CD4-positive, alpha-beta memory T cell (primary cell): ENCODE data around the gene ITPR3. TPM values are rescaled to one million over a fixed set of nuclear protein-coding genes. Genes with fewer than 3 reads are reported as not detected.
A peak's percentile ranks its signal among the peaks of the same experiment; 100 is the strongest.
"Not testable (repeated sequence)": the region's sequence is repeated elsewhere in the genome, so short reads cannot be mapped to it uniquely, and the experiment has no call there.

Source experiments
- CTCF ChIA-PET: fragments of 350-600 bp; sonication (Branson Sonifier 250); formaldehyde crosslinking; loops from one replicate; lab custom pipeline; 2021; ENCODE audit warnings: inconsistent platforms; ENCODE audit not compliant: partially characterized antibody; lab: Charles Lee
- POLR2A ChIA-PET: fragments of 350-600 bp; sonication (Branson Sonifier 250); formaldehyde crosslinking; loops from one replicate; lab custom pipeline; 2021; ENCODE audit not compliant: partially characterized antibody; lab: Charles Lee
- DNase-seq, 5 donors: peaks; one replicate each; pipeline versions ENCODE4 v3.0.0 to v3.0.0-alpha.2; 2020 to 2022; ENCODE audit warnings: mixed read lengths in 1 of 5
- H3K27ac ChIP-seq: one replicate; pipeline ENCODE4 v1.7.0; 2013; ENCODE audit warnings: low read depth, low read length
- H3K27me3 ChIP-seq: 2 replicates; pipeline ENCODE4 v1.7.0; 2013; ENCODE audit warnings: mild to moderate bottlenecking, low read length, moderate library complexity; ENCODE audit not compliant: insufficient read depth
- H3K36me3 ChIP-seq: 2 replicates; pipeline ENCODE4 v1.7.0; 2013; ENCODE audit warnings: mild to moderate bottlenecking, low read length, moderate library complexity; ENCODE audit not compliant: insufficient read depth
- H3K4me1 ChIP-seq: 2 replicates; pipeline ENCODE4 v1.7.0; 2013; ENCODE audit warnings: mild to moderate bottlenecking, low read length, moderate library complexity; ENCODE audit not compliant: insufficient read depth
- H3K4me3 ChIP-seq, 2 donors: one replicate each; pipeline ENCODE4 v1.7.0; 2013; ENCODE audit warnings: low read length in 2 of 2, mild to moderate bottlenecking in 1 of 2
- H3K9me3 ChIP-seq, 2 donors: one replicate each; pipeline ENCODE4 v1.7.0; 2013; ENCODE audit warnings: low read length in 2 of 2, control low read depth in 1 of 2; ENCODE audit not compliant: control insufficient read depth in 1 of 2
- H3K27ac Mint-ChIP-seq, 7 donors: one replicate each; pipeline ENCODE4 v1.8.0; 2020 to 2021; ENCODE audit warnings: mixed read lengths in 7 of 7, mild to moderate bottlenecking in 6 of 7, inconsistent platforms in 3 of 7, moderate library complexity in 3 of 7
- H3K27me3 Mint-ChIP-seq, 2 donors: one replicate each; pipeline ENCODE4 v1.8.0; 2020 to 2021; ENCODE audit warnings: mixed read lengths in 2 of 2
- H3K36me3 Mint-ChIP-seq, 2 donors: one replicate each; pipeline ENCODE4 v1.8.0; 2020 to 2021; ENCODE audit warnings: mixed read lengths in 2 of 2, inconsistent platforms in 1 of 2, mild to moderate bottlenecking in 1 of 2
- H3K4me1 Mint-ChIP-seq, 4 donors: one replicate each; pipeline ENCODE4 v1.8.0; 2020 to 2021; ENCODE audit warnings: mixed read lengths in 4 of 4, mild to moderate bottlenecking in 1 of 4
- H3K4me3 Mint-ChIP-seq, 8 donors: one replicate each; pipeline ENCODE4 v1.8.0; 2020 to 2021; ENCODE audit warnings: mixed read lengths in 8 of 8, mild to moderate bottlenecking in 7 of 8, moderate library complexity in 6 of 8, inconsistent platforms in 3 of 8
- H3K9me3 Mint-ChIP-seq, 8 donors: one replicate each; pipeline ENCODE4 v1.8.0; 2020 to 2021; ENCODE audit warnings: mixed read lengths in 8 of 8, mild to moderate bottlenecking in 5 of 8, inconsistent platforms in 3 of 8, moderate library complexity in 1 of 8
- intact Hi-C: fragments of 100-400 bp; cut with micrococcal nuclease; formaldehyde crosslinking; loops from one replicate; pipeline ENCODE4 v1.15.1; 2023
- polyA plus RNA-seq, 2 donors: library from polyadenylated mRNA; unstranded; fragments of 300-500 nt; fragmentation: Illumina TruSeq; gene quantifications; one replicate each; pipeline ENCODE4 v1.2.3, GENCODE V29; 2021
- total RNA-seq, 2 experiments: library from RNA; stranded (reverse); gene quantifications; one replicate each; pipeline ENCODE4 v1.2.3, GENCODE V29; 2021

ITPR3 gene
- total and polyA plus RNA-seq, 4 experiments from 2014 or later = 0.55 to 72.4 (median 39.7) TPM

DNA sequence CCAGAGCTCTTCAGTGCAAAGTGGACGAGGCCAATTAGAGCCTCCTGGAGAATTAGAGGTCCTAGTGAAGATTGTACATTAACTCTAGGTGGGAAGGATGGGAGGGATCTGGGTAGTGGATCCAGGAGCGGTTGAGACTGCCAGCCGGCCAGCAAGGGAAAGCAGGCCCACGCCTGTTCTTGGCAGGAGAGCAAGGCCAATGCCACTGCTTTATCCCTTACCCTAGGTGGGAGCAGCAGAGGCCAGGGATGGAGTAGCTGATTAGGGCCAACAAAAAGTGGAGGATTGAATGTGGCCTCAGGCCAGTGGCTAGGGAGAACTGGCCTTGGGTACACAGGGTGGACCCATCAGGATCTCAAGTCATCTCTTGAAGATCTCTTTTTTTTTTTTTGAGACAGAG is 3.7 kb downstream of the ITPR3 start:
- H3K4me1 Mint-ChIP-seq = peaks cover 41 to 61% (median 50%) of the 10 kb centered on the region in 4 donors
- Histone ChIP-seq H3K9me3 (no peaks in the 10 kb centered on the region), H3K27me3 (no peaks in the 10 kb centered on the region), H3K4me1 (peaks cover 54% of the 10 kb centered on the region), H3K36me3 (no peaks in the 10 kb centered on the region), H3K27ac (no peak overlapping the region), H3K4me3 (no peak overlapping the region)
- H3K36me3 Mint-ChIP-seq = peaks cover 0 to 29% of the 10 kb centered on the region in 2 donors
- ChIA-PET CTCF (no interaction called here), POLR2A (no interaction called here)
- peak overlapping the region in 4 of 7 donors; percentile 23 to 87 (median 76) for H3K27ac Mint-ChIP-seq
- no peak for DNase-seq
- peak overlapping the region in 1 of 8 donors; percentile 48 for H3K4me3 Mint-ChIP-seq
- no peaks in the 10 kb centered on the region for H3K9me3 Mint-ChIP-seq
- H3K27me3 Mint-ChIP-seq = no peaks in the 10 kb centered on the region
- intact Hi-C loops = no loop called here

DNA sequence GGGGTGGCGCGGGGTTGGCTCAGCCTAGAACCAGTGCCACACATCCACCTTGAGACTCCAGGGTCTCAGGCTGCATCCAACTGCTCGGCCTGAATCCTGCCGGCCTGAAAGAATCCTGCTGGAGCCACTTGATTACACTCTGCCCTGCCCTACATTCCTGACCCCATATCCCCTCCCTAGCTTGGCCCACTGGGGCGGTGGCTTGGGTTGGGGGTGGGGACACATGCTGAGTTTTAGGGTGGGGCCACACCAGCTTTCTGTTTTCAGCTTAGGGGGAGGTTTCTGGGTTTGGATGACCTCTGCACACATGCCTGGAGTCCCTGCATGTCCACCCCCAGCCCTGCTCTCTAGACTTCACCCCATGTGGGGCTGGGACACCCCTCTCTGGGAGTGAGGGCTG is 6.8 kb downstream of the ITPR3 start:
- H3K4me1 Mint-ChIP-seq = peaks cover 38 to 71% (median 54%) of the 10 kb centered on the region in 4 donors
- no peaks in the 10 kb centered on the region for H3K27me3 Mint-ChIP-seq
- H3K4me1 ChIP-seq = peaks cover 53% of the 10 kb centered on the region
- H3K27me3 ChIP-seq = no peaks in the 10 kb centered on the region
- no peaks in the 10 kb centered on the region for H3K9me3 ChIP-seq
- no peak overlapping the region for H3K4me3 ChIP-seq
- no peak overlapping the region for H3K27ac ChIP-seq
- no peak overlapping the region for H3K4me3 Mint-ChIP-seq
- no peaks in the 10 kb centered on the region for H3K36me3 ChIP-seq
- H3K9me3 Mint-ChIP-seq = no peaks in the 10 kb centered on the region
- no peak for DNase-seq
- ChIA-PET CTCF (no interaction called here), POLR2A (no interaction called here)
- H3K27ac Mint-ChIP-seq = peak overlapping the region in 3 of 7 donors; percentile 43 to 85 (median 68)
- peaks cover 0 to 25% of the 10 kb centered on the region in 2 donors for H3K36me3 Mint-ChIP-seq
- intact Hi-C loops = no loop called here

DNA sequence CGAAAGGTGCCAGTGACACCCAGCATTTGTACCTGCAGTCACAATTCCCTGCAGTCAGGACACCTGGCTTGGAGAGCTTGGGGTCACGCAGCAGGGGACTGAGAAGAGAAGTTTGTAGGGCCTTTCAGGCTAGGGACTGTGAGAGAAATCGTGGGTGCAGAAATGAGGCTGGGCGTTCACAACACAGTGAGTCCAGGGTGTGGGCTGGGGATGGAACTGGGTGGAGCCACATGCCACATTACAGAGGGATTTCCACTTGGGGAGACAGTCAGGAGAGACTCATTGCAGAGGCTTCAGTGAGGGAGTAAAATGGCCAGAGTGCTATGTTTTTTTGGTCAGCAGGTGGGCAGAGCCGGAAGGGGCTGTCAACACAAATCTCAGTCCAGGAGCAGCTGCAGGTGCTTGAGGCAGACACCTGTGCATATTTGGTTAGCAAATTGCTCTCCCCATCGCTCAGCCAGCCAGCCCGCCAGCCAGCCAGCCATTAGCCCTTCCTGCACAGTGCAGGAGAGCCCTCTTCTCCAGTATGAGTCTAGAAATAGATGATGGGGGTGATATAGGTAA is 7.4 kb downstream of the ITPR3 start:
- H3K4me3 ChIP-seq = no peak overlapping the region
- no peaks in the 10 kb centered on the region for H3K36me3 ChIP-seq
- H3K4me1 ChIP-seq = peaks cover 52% of the 10 kb centered on the region
- ChIA-PET CTCF (no interaction called here), POLR2A (no interaction called here)
- no peaks in the 10 kb centered on the region for H3K27me3 ChIP-seq
- Mint-ChIP-seq H3K9me3 (no peaks in the 10 kb centered on the region), H3K4me3 (peak overlapping the region in 1 of 8 donors; percentile 5), H3K4me1 (peaks cover 38 to 69% (median 52%) of the 10 kb centered on the region in 4 donors), H3K27ac (peak overlapping the region in 6 of 7 donors; percentile 13 to 85 (median 42)), H3K27me3 (no peaks in the 10 kb centered on the region), H3K36me3 (peaks cover 0 to 29% of the 10 kb centered on the region in 2 donors)
- H3K9me3 ChIP-seq = no peaks in the 10 kb centered on the region
- intact Hi-C loops = no loop called here
- DNase-seq = no peak
- H3K27ac ChIP-seq = no peak overlapping the region

DNA sequence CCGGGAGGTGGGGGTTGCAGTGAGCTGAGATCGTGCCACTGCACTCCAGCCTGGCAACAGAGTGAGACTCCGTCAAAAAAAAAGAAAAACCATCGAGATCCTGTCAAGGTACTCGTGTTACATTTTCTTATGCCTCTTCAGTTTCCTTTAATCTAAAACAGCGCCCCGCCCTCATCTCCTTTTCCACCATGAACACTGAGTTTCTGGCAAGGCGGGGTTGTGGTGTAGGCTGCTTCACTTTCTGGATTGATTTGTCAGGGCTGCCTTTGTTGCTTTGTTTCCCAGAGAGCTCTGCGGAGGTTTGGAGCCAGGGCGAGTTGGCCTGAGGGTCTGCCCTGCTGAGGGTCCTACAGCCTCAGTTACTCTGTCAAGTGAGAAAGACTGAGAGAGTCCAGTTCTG is 8.9 kb downstream of the ITPR3 start:
- ChIA-PET POLR2A (interaction anchor here (0.6 to 1.6 kb wide), 2 partner anchors 9 to 51 kb away, joined by 3 to 8 read pairs; partner anchors contain the start of gene ITPR3), CTCF (interaction anchor here (0.8 to 1.1 kb wide), 3 partner anchors 18 to 215 kb away, joined by 3 to 4 read pairs (median 3); no protein-coding TSS in a partner anchor)
- Histone ChIP-seq H3K27ac (no peak overlapping the region), H3K36me3 (no peaks in the 10 kb centered on the region), H3K27me3 (no peaks in the 10 kb centered on the region), H3K9me3 (no peaks in the 10 kb centered on the region), H3K4me1 (peaks cover 50% of the 10 kb centered on the region), H3K4me3 (no peak overlapping the region)
- intact Hi-C loops = no loop called here
- no peaks in the 10 kb centered on the region for H3K27me3 Mint-ChIP-seq
- H3K36me3 Mint-ChIP-seq = peaks cover 0 to 18% of the 10 kb centered on the region in 2 donors
- peak overlapping the region in 2 of 8 donors; percentile 30 to 31 for H3K4me3 Mint-ChIP-seq
- peak in 3 of 5 donors; percentile 14 to 25 (median 22) for DNase-seq
- peaks cover 34 to 67% (median 48%) of the 10 kb centered on the region in 4 donors for H3K4me1 Mint-ChIP-seq
- no peaks in the 10 kb centered on the region for H3K9me3 Mint-ChIP-seq
- H3K27ac Mint-ChIP-seq = peak overlapping the region in 4 of 7 donors; percentile 4 to 74 (median 62)

DNA sequence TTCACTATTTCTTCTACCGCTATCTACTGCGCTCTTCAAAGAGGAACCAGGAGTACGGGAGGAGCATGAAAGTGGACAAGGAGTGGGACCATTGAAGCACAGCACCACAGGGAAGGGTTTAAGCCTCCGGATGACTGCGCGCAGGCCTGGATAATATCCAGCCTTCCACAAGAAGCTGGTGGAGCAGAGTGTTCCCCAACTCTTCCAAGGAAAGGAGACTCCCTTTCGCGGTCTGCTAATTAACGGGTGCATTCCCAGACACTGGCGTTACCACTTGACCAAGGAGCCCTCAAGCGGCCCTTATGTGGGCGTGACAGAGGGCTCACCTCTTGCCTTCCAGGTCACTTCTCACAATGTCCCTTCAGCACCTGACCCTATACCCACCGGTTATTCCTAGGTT is 10.4 kb downstream of the ITPR3 start:
- Mint-ChIP-seq H3K27ac (peak overlapping the region in 1 of 7 donors; percentile 93), H3K4me3 (peak overlapping the region in 2 of 8 donors; percentile 13 to 33), H3K4me1 (peaks cover 43 to 74% (median 58%) of the 10 kb centered on the region in 4 donors), H3K36me3 (peaks cover 0 to 18% of the 10 kb centered on the region in 2 donors)
- H3K27me3 Mint-ChIP-seq, H3K4me3 ChIP-seq, intact Hi-C loops, H3K36me3 ChIP-seq, DNase-seq, H3K9me3 Mint-ChIP-seq, H3K9me3 ChIP-seq, H3K27me3 ChIP-seq, H3K27ac ChIP-seq: not testable (repeated sequence)
- ChIA-PET CTCF (interaction anchor here (0.6 to 2.7 kb wide), 10 partner anchors 8 to 69 kb away, joined by 3 to 20 read pairs (median 5); partner anchors contain the start of genes BAK1 and ITPR3), POLR2A (interaction anchor here (3.6 kb wide), 1 partner anchor 10 kb away, joined by 40 read pairs; the partner anchor contains the start of gene ITPR3)
- H3K4me1 ChIP-seq = peaks cover 49% of the 10 kb centered on the region

DNA sequence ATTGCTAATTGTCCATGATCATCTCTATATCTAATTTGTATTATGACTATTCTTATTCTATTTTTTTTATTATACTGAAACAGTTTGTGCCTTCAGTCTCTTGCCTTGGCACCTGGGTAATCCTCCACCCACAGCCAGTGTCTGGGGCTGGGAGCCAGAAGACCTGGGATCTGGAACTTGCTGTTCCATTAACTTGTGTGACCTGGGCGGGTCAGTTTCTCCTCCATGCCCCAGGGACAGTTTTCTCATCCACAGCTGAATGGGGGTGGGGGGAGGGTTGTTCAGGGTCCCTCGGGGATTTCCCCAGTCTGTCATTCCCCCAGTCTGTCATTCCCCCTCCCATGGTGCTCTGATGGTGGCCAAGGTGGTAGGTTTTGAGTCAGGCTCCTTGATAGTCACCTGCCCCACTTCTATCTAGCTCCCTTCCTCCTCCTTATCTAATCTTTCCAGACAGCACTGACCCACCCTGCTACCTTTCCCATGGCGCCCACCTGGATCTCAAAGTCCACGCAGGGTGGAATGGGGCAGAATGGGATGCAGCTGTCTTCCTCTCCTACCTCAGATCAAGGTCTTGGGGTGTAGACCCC is 10.9 kb downstream of the ITPR3 start:
- H3K4me3 ChIP-seq = no peak overlapping the region
- DNase-seq = no peak
- CTCF ChIA-PET = interaction anchor here (0.6 to 2.7 kb wide), 11 partner anchors 8 to 73 kb away, joined by 3 to 20 read pairs (median 5); partner anchors contain the start of genes BAK1 and ITPR3
- peaks cover 49% of the 10 kb centered on the region for H3K4me1 ChIP-seq
- peaks cover 45 to 78% (median 62%) of the 10 kb centered on the region in 4 donors for H3K4me1 Mint-ChIP-seq
- no peaks in the 10 kb centered on the region for H3K27me3 ChIP-seq
- peaks cover 0 to 21% of the 10 kb centered on the region in 2 donors for H3K36me3 Mint-ChIP-seq
- POLR2A ChIA-PET = interaction anchor here (1.1 to 3.6 kb wide), 2 partner anchors 11 to 41 kb away, joined by 3 to 40 read pairs; partner anchors contain the start of gene ITPR3
- H3K9me3 ChIP-seq = no peaks in the 10 kb centered on the region
- peak overlapping the region in 4 of 8 donors; percentile 77 to 94 (median 84) for H3K4me3 Mint-ChIP-seq
- no peak overlapping the region for H3K27ac ChIP-seq
- H3K9me3 Mint-ChIP-seq = no peaks in the 10 kb centered on the region
- no peaks in the 10 kb centered on the region for H3K36me3 ChIP-seq
- H3K27me3 Mint-ChIP-seq = no peaks in the 10 kb centered on the region
- peak overlapping the region in 6 of 7 donors; percentile 65 to 93 (median 80) for H3K27ac Mint-ChIP-seq
- intact Hi-C loops = loop anchor here (1.0 to 2.0 kb wide), 2 partner anchors 43 to 47 kb away; no protein-coding TSS in a partner anchor
